Activated naive CD8-positive, alpha-beta T cell treated with anti-CD3 and anti-CD28 coated beads, Interleukin-2, amount 50 U/mL, for 16 hours (primary cell): Measurements from ENCODE around the gene DZIP1.

Source experiments
- DNase-seq: peaks from one replicate; pipeline ENCODE4 v3.0.0-alpha.2; 2020; ENCODE audit warnings: low read depth, low spot score

DZIP1 gene

GRCh38 chr13:95552208-95552538 lies 92.3 kb downstream of the DZIP1 start:
- DNase-seq = no peak

- no peak for DNase-seq
Measured at GRCh38 chr13:95547531-95548167, 96.9 kb downstream of the DZIP1 start.

- DNase-seq = no peak
Measured at GRCh38 chr13:95546919-95547318, 97.6 kb downstream of the DZIP1 start.

- DNase-seq = no peak
Measured at GRCh38 chr13:95544293-95544692, 100.2 kb downstream of the DZIP1 start.

- no peak for DNase-seq
Measured at GRCh38 chr13:95541911-95542474, 102.5 kb downstream of the DZIP1 start.

GRCh38 chr13:95541308-95541707 lies 103.2 kb downstream of the DZIP1 start:
- DNase-seq = no peak

GRCh38 chr13:95540888-95541287 lies 103.6 kb downstream of the DZIP1 start:
- DNase-seq = no peak

GRCh38 chr13:95536632-95537241 lies 107.8 kb downstream of the DZIP1 start:
- no peak for DNase-seq

- DNase-seq = no peak
Measured at GRCh38 chr13:95535243-95535642, 109.3 kb downstream of the DZIP1 start.

GRCh38 chr13:95533545-95534160 lies 110.9 kb downstream of the DZIP1 start:
- DNase-seq = no peak

- DNase-seq = no peak
Measured at GRCh38 chr13:95530178-95530577, 114.3 kb downstream of the DZIP1 start.
